Stimulated activated CD4-positive, alpha-beta T cell treated with anti-CD3 and anti-CD28 coated beads, Interleukin-1b, Interleukin-23, amount 100 ng/mL, for 4 hours (primary cell): Measurements from ENCODE around the gene KPNA2.
"Not testable (repeated sequence)": the region's sequence is repeated elsewhere in the genome, so short reads cannot be mapped to it uniquely, and the experiment has no call there.

ENCODE experiments used
- DNase-seq, 2 donors: peaks; one replicate each; pipeline ENCODE4 v3.0.0-alpha.2; 2020; ENCODE audit warnings: low read depth in 2 of 2

Gene KPNA2

DNA sequence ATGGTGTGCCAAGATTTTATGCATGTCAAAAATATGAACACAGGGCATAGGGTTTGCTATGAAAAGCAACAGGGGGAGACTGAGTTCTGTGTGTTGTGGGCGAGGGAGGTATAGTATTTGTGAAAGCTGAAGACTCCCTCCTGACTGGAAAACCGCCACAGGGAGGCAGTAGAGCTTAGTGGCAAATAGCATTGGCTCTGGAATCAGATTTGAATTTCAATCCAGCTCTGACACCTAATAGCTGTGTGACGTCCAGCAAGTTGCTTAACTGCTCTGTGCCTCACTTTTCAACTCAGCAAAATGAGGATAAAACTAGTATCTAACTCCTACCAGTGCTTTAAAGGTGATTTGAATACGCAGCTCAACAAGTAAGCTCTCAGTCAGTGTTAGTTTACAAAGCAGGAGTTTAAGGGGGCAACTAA lies 22.0 kb downstream of the KPNA2 start:
- DNase-seq = peak; percentile 17 to 18

DNA sequence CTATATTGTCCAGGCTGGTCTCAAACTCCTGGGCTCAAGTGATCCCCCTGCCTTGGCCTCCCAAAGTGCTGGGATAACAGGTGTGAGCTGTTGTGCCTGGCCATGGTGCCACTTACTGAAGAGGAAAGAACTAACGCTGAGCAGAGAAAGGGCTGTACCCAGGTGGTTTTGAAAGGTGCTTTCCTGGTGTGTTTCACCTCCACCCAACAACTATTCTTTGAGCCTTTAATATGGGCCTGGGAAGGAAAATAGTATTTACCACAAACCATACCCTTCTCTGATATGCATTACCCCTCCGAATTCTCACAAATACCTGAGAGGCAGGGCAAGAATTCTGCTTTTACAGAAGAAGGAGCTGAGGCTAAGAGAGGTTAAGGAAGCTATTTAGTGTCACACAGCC lies 24.8 kb downstream of the KPNA2 start:
- no peak for DNase-seq

DNA sequence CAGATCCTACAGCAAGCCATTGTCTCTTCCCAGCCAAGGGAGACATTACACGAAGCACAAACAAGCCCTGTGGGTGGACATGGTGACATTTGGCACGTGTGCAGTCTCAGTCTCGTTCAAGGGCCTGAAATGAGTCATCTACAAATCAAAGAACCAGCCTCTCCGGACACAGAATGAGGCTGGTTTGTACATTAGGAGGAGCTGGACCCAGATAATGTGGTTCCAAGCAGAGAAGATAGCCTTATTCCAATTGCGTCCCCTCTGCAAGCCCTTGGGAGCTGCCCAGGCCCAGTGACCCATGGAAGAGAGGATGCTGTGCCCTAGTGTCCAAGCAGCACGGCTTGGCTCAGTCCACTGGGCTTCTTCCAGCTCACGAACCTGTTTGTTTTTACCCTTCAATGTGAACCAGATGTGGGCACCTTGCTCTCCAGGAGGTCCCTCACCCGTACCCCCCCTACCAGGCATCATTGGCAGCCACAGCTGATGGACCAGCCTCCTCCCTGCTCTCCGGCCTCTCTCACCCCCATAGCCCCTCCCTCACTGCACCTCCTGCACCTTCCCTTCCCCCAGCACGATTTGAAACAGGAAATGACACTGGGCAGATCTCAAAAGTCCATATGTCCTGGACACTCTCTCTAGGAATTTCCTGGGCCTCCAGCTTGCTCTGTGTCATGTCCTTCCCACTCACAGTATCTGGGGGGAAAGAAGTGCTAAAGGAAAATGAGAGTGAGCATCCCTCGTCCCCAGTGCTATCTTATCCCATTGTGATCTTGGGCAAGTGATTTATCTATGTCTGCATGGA lies 26.2 kb downstream of the KPNA2 start:
- DNase-seq = no peak

DNA sequence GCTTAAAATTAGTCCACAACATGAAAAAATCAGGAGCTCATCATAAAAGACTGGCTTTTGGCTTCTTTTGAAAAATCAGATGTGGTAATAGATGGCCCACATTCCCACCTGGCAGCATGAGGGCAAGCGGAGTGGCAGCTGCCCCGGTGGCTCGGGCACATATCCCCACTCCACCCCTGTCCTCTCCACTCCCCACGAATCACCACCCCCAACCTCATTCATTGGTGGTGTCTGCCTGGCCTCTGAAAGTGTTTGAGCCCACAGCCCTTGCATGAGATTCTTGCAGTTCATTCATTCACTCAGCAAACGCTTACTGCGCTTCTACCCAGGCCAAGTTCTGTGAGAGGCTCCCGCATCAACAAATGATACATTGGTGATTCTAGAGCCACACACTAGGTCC lies 29.8 kb downstream of the KPNA2 start:
- not testable (repeated sequence) for DNase-seq

DNA sequence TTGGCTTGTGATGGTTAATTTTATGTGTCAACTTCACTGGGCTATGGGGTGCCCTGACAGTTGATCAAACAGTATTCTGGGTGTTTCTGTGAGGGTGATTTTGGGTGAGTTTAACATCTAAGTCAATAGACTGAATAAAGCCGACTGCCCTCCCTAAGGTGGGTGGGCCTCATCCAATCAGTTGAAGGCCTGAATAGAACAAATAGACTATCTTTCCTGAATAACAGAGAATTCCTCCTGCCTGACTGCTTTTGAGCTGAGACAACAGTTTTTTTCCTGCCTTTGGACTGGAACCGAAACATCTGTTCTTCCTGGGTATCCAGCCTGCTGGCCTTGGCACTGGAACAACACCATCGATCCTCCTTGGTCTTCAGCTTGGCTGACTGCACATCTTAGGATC lies 33.0 kb downstream of the KPNA2 start:
- DNase-seq = not testable (repeated sequence)

DNA sequence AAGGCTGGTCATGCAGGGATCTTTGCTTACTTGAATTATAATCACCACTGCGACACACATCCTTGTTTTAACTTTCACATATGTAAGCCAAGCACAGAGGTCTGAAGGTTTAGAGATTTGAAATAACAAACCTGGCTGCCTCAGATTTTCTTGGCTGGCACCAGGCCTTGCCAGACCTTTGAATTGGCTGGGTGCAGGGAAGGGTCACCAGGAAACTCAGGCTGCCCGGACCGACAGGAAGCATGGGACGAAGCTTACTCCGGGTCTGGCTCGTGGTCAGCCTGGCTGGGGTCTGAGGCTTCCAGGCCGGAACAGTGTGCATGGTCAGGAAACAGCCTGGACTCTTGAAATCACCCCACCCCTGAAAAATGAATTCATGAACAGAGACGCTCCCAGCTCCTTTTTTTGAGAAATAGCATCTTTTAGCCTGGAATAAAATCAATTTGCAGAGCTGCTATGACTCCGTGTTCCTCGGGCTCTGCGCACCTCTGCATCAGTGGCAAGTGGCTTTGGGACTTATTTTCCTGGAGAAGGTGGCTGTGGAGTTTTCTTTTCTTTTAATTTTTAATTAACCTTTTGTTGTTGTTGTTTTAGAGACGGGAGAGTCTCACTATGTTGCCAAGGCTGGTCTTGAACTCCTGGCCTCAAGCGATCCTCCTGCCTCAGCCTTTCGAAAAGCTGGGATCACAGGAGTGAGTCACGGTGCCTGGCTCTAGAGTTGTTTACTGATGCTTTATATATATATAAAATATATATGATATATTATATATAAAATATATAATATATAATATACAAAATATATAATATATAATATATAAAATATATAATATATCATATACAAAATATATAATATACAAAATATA lies 35.3 kb downstream of the KPNA2 start:
- DNase-seq = not testable (repeated sequence)

DNA sequence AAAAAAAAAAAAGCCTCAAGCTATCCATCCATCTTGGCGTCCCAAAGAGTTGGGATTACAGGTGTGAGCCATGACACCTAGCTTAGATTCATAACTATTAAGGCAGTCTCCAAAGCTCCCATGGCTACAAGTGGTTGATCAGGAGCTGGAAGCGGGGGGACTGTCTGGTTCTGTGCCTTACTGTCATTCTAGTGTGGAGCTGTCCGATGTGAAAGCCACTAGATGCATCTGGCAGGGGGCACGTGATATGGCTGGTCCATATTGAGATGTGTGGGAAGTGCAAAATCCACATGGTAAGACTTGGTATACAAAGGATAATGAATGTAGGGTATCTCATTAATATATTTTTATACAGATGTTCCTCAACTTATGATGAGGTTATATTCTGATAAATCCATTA lies 38.7 kb downstream of the KPNA2 start:
- no peak for DNase-seq

DNA sequence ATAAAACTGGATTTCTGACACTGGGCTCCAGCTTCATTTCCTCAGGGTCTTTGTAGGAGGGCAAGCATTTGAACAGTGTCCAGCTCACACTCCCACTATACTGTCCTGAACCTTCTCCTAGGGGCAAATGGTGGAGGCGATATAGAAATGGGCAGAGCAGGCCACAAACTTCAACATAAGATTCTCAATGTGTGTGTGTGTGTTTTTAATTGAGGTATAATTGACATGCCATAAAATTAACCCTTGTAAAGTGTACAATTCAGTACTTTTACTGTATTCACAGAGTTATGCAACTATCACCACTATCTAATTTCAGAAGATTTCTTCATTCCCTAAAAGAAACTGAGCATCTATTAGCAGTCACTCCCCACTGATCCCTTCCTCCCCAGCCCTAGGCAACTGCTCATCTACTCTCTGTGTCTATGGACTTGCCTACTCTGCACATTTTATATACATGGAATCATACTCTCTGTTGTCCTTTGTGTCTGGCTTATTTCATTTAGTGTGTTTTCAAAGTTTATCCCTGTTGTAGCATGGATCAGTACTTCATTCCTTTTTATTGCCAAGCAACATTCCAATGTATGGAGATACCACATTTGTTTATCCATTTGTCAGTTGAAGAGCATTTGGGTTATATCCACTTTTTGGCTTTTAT lies 40.5 kb downstream of the KPNA2 start:
- not testable (repeated sequence) for DNase-seq

DNA sequence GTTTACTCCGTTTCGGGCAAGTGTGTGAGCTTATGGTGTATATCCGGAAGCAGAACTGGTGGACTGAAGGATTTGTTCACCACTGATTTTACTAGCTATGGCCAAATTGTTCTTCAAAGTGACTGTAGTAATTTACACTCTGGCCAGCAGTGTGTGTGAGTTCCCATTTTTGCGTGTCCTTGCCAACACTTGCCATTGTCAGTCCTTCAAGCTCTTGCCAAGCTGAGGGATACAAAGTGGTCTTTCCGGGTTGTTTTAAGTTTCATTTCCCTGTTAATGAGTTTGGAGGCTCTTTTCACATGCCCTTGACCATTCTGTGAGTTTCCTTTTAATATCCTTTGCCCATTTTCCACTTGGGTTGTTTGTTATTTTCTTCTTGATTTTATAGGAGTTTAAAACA lies 42.0 kb downstream of the KPNA2 start:
- not testable (repeated sequence) for DNase-seq

DNA sequence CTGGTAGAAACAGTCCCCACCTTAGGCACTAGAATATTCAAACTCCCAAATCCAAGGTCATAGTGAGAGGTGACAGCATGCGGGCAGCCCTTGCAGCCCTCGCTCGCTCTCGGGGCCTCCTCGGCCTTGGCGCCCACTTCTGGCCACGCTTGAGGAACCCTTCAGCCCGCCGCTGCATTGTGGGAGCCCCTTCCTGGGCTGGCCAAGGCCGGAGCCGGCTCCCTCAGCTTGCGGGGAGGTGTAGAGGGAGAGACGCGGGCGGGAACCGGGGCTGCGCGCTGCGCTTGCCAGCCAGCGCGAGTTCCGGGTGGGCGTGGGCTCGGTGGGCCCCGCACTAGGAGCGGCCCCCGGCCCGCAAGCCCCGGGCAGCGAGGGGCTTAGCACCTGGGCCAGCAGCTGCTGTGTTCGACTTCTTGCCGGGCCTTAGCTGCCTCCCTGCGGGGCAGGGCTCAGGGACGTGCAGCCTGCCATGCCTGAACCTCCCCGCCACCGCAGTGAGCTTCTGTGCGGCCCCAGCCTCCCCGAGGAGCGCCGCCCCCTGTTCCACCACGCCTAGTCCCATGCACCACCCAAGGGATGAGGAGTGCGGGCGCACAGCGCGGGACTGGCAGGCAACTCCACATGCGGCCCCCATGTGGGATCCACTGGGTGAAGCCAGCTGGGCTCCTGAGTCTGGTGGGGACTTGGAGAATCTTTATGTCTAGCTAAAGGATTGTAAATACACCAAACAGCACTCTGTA lies 45.0 kb downstream of the KPNA2 start:
- DNase-seq = no peak

DNA sequence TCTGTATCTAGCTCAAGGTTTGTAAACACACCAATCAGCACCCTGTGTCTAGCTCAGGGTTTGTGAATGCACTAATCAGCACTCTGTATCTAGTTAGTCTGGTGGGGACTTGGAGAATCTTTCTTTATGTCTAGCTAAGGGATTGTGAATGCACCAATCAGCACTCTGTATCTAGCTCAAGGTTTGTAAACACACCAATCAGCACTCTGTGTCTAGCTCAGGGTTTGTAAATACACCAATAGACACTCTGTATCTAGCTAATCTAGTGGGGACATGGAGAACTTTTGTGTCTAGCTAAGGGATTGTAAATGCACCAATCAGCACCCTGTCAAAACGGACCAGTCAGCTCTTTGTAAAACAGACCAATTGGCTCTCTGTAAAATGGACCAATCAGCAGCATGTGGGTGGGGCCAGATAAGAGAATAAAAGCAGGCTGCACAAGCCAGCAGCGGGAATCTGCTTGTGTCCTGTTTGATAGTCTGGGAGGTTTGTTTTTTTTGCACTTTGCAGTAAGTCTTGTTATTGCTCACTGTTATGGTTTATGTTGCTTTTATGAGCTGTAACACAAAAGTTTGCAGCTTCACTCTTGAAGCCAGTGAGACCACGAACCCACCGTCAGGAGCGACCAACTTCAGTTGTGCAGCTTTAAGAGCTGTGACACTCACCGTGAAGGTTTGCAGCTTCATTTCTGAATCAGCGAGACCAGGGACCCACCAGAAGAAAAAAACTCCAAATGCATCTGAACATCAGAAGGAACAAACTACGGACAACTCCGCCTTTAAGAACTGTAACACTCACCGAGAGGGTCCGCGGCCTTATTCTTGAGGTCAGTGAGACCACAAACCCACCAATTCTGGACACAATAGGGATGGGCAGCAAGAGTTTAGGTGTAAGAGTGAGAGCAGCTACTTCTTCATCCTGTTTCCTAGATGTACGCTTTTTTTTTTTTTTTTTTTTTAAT lies 46.0 kb downstream of the KPNA2 start:
- not testable (repeated sequence) for DNase-seq

DNA sequence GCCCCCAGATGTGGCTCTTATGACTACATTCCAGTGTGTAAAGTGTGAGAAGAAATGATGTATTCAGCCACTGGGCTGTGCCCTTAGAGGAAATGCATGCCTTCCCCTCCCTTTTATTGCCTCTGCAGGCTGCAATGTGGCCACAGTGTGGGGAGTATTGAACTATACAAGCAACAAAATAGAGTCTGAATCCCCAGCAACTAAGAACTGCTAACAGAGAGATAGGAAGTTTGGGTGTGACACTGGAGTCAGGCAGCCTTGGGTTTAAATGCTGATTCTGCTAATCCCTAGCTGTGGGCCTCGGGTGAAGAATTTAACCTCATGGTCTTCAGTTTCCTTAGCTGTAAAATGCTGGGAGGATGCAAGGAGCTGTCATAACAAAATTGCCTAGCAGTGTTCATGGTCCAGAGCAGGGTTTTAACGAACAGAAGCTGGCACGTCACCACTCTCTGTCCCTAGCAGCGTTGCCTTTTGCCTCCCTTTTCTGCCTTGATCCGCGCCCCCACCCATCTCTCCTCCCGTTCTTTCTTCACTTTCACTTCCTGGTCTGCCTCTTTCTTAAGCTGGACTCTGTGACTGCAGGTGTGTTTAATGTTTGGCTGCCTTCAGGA lies 50.3 kb downstream of the KPNA2 start:
- DNase-seq = no peak

DNA sequence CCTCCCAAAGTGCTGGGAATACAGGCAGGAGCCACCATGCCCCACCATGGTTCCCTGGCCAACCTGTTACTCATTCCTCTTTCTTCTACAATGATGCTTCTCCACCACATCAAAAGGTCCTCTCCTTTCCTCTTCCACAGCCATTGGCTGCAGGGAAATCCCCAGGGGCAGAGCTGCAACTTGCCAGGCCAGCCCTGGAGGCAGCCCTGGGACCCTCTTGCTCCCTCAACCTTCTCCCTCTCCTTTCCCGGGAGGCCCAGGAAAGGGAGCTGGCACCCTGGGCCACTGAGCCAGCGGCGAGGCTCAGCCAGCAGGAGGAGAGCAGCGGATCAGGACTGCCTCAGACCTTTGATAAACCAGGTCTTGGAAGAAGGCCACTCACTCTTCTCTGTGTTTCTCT lies 51.1 kb downstream of the KPNA2 start:
- not testable (repeated sequence) for DNase-seq

DNA sequence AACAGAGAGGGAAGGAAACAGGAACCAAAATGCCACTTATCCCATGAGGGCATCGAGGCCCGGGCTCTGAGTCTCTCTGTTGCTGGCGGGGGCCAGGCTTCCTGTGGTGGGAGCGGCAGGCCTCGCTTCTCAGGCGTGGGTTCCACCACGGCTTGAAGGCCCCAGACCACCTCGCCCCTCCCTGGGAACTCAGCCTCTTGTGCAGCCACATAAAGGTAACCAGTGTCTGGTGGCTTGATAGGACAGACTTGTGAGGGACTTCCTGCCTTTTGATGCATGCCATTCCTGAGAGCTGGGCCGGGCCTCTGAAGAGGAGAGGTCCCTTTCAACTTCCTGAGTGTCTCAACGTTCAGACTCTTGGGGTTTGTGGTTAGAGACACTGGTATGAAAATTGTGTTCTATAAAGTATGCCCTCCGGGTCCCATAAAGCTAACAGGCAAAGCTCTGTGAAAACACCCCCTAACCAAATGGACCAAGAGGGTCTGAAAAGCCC lies 51.6 kb downstream of the KPNA2 start:
- not testable (repeated sequence) for DNase-seq

DNA sequence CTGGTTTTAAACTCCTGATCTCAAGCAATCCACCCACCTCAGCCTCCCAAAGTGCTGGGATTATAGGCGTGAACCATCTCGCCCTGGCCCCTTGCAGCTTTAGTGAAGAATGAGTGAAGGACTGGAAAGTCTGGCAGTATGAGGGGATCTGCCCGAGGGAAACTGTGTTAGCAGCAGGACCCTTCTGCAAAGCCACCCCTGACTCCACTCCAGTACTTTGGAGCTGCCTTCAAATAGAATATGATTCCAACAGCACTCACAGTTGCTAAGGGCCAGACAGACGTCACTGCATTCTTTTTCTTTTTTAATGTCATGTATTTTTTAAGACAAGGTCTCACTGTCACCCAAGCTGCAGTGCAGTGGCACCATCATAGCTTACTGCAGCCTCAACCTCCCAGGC lies 52.3 kb downstream of the KPNA2 start:
- no peak for DNase-seq

DNA sequence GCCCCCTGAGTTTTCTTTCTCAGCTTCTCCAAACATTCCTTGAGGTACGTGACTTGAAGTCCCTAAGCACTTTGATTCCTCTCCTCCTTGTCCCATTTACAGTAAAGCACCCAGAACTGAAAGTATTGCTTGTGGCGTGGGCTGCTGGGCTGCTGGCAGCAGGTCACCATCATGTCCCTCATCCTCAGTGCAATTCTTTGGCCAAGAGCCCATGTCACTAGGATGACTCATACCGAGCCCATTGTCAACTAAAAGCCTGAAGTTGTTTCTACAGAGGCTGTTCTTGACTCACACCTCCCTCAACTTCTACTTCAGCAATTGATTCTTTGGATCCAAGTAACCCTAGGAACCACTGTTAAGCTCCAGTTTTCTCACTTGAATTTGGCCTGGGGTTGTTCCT lies 54.3 kb downstream of the KPNA2 start:
- no peak for DNase-seq

DNA sequence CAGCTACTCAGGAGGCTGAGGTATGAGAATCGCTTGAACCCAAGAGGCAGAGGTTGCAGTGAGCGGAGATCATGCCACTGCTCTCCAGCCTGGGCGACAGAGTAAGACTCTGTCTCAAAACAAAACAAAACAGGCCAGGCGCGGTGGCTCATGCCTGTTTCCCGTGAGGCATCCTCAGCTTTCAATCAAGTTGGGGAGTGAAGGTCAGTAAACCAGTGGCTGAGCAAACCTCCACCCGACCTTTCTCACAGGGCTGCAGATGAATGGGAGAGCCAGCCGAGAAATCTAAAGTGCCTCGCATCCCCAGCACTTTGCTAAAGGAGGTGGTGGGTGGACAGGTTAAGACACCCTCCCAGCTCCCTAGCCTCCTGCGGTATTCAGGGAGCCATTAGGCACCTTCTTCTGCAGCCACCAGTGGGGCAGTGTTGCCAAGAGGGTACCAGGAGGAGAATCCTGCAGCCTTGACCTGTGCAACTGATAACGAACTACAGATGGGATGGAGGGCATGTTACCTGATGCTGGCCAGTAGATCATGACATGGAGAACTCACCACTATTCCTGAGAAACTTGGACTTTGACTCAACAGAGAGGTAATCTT lies 59.0 kb downstream of the KPNA2 start:
- no peak for DNase-seq

DNA sequence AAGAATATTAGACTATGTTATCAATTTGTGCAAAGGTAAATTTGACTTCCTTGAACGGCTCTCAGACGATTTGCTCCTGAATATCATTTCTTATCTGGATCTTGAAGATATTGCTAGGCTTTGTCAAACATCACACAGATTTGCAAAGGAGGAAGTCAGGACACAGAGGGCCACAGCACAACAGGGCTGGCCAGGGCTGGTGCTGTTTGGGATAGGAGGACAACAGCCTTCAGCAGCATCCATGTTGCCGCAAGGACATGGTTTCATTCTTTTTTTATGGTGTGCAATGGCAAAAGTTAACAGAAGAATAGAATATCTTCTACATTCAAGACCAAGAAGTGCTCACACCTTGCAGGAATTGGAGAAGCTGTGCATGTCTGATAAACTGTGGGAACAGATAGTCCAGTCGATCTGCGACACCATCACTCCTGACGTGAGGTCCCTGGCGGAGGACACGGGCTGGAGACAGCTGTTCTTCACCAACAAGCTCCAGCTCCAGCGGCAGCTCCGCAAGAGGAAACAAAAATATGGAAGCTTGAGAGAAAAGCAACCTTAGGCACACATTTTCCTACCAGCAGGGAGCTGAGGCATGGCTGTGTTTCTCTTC lies 59.8 kb downstream of the KPNA2 start:
- DNase-seq = no peak

DNA sequence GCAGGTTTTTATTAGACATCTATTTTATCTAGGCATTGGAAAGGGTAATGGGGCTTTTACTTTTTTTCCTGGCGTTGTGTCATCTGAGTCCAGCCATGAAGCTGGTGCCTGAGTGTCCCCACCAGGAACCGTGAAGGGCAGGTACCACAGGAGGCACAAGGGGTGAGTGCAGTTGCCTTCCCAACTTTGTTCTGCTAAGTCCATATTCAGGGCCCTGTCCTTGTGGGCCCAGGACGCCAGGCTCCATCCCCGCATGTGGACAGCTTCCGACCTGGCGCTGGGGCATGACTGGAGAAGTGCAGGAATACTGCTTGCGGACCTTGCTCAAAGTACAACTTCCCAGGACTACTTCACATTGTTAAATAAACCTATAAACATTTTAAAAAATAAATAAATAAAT lies 60.6 kb downstream of the KPNA2 start:
- no peak for DNase-seq
